Measurements from ENCODE around the gene FAM168B. TPM values are rescaled to one million over a fixed set of nuclear protein-coding genes. Genes with fewer than 3 reads are reported as not detected.

Gene FAM168B
- total and polyA plus RNA-seq, 2 of the 13 experiments (the other 11 are each of a cell fraction or from before 2014, with no cell fraction given) = 64.5 to 113 TPM

DNA sequence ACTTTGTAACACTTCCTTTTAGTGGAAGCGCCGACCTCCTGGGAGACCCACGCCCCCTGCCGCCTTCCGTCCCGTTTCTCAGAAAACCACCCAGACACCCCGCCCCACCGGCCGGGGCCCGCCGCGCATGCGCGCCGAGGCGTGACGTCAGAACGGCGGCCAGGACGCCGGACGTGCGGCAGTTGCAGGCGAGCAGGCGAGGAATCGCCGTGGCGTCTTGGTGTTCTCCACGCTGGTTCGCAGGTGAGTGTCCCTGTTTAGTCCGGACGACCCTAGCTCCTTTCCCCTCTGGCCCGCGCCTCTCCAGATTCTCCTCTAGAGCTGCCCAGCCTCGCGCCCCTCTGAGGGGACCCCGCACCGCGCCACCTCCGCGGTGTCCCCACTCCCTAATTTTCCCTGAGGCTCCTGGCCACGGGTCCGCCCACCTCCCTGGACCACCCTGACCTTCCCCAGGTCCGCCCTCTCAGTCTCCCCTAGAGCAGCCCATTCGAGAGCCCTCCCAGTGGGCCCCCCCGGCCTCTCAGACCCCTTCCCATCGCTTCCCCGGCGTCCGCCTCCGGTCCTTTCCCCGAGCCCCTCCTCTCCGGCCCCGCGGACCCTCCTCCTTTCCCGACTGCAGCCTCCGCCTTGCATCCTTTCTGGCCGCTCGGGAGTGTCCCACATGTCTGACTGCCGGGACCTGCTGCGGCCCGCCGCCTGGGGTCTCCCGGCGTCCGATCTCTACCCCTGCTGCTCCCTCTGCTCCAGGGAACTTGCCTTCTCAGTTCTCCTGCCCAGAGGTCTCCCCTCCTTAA is 12.1 kb upstream of the FAM168B start, which contains the start of gene PLEKHB2 (continued):
- TF ChIP-seq ZBTB7A (CRISPR knock-in tag; IDR thresholded peaks at IDR 0.05) = peak; percentile 77; the same call in 1 of the 2 replicates
- peak; percentile 77; the same call in 1 of the 2 replicates for TF ChIP-seq ZNF343 (CRISPR knock-in tag; IDR thresholded peaks at IDR 0.05)
- TF ChIP-seq SMARCC2 (IDR thresholded peaks at IDR 0.05) = no peak
- TF ChIP-seq KLF11 (CRISPR knock-in tag; IDR thresholded peaks at IDR 0.05) = no peak
- no peak for TF ChIP-seq RORA (CRISPR knock-in tag; IDR thresholded peaks at IDR 0.05)
- TF ChIP-seq PAF1 (CRISPR knock-in tag; IDR thresholded peaks at IDR 0.05) = no peak
- TF ChIP-seq ATF5 (CRISPR knock-in tag; IDR thresholded peaks at IDR 0.05; ENCODE audit: low read depth) = no peak
- no peak for TF ChIP-seq SCMH1 (CRISPR knock-in tag; IDR thresholded peaks at IDR 0.05; ENCODE audit: borderline replicate concordance)
- TF ChIP-seq ZNF546 (CRISPR knock-in tag; conservative IDR thresholded peaks at IDR 0.05) = 0 out of 2 replicates have a peak, but pooled peaks have one; percentile 60
- TF ChIP-seq SIN3A (IDR thresholded peaks at IDR 0.05; ENCODE audit: borderline replicate concordance, low read depth, low read length) = peak; percentile 91
- no peak for TF ChIP-seq TFAP4 (IDR thresholded peaks at IDR 0.05; ENCODE audit: borderline replicate concordance, low read depth)
- TF ChIP-seq ZNF281 (CRISPR knock-in tag; IDR thresholded peaks at IDR 0.05; ENCODE audit: borderline replicate concordance) = no peak
- 0 out of 2 replicates have a peak, but pooled peaks have one; percentile 16 for TF ChIP-seq E2F2 (CRISPR knock-in tag; IDR thresholded peaks at IDR 0.05; ENCODE audit: borderline replicate concordance)
- 0 out of 2 replicates have a peak, but pooled peaks have one; percentile 22 for TF ChIP-seq IRX3 (CRISPR knock-in tag; IDR thresholded peaks at IDR 0.05; ENCODE audit: borderline replicate concordance, low read depth)
- TF ChIP-seq POGZ (CRISPR knock-in tag; IDR thresholded peaks at IDR 0.05) = peak; percentile 21; the same call in 1 of the 2 replicates
- 0 out of 2 replicates have a peak, but pooled peaks have one; percentile 42 for TF ChIP-seq ZSCAN21 (CRISPR knock-in tag; IDR thresholded peaks at IDR 0.05; ENCODE audit: borderline replicate concordance)
- no peak; the same call in 1 of the 2 replicates for TF ChIP-seq SALL2 (CRISPR knock-in tag; IDR thresholded peaks at IDR 0.05)
- TF ChIP-seq, protein P1, sequence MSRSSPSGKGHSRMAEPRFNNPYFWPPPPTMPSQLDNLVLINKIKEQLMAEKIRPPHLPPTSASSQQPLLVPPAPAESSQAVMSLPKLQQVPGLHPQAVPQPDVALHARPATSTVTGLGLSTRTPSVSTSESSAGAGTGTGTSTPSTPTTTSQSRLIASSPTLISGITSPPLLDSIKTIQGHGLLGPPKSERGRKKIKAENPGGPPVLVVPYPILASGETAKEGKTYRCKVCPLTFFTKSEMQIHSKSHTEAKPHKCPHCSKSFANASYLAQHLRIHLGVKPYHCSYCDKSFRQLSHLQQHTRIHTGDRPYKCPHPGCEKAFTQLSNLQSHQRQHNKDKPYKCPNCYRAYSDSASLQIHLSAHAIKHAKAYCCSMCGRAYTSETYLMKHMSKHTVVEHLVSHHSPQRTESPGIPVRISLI (CRISPR knock-in tag; IDR thresholded peaks at IDR 0.05; ENCODE audit: borderline replicate concordance) = peak; percentile 22; the same call in 1 of the 2 replicates
- TF ChIP-seq ZNF569 (CRISPR knock-in tag; IDR thresholded peaks at IDR 0.05; ENCODE audit: borderline replicate concordance) = no peak
- TF ChIP-seq CBFB (CRISPR knock-in tag; IDR thresholded peaks at IDR 0.05) = peak; percentile 66; the same call in 1 of the 2 replicates
- peak; percentile 93 for TF ChIP-seq RBFOX2 (IDR thresholded peaks at IDR 0.05; ENCODE audit: low read depth, low read length)
- 0 out of 2 replicates have a peak, but pooled peaks have one; percentile 19 for TF ChIP-seq PRMT3 (CRISPR knock-in tag; IDR thresholded peaks at IDR 0.05; ENCODE audit: borderline replicate concordance, low read depth)

Measured in HepG2 (cell line).